MM.1S (cell line): ENCODE measurements around the gene KIAA0930.

Experiments
- EZH2 ChIP-seq: fragments of 300-600 bp; sonication (generic); optimal IDR thresholded peaks from 2 replicates; pipeline ENCODE3; 2017; ENCODE audit warnings: low read depth, mild to moderate bottlenecking, antibody characterized with exemption, low read length, mixed read lengths
- TF ChIP-seq, protein P1 (sequence below): fragments of 300-600 bp; sonication (generic); IDR thresholded peaks from 2 replicates; pipeline ENCODE4 v1.5.1; 2016; ENCODE audit warnings: antibody characterized with exemption, low read length, mixed read lengths

DNA sequence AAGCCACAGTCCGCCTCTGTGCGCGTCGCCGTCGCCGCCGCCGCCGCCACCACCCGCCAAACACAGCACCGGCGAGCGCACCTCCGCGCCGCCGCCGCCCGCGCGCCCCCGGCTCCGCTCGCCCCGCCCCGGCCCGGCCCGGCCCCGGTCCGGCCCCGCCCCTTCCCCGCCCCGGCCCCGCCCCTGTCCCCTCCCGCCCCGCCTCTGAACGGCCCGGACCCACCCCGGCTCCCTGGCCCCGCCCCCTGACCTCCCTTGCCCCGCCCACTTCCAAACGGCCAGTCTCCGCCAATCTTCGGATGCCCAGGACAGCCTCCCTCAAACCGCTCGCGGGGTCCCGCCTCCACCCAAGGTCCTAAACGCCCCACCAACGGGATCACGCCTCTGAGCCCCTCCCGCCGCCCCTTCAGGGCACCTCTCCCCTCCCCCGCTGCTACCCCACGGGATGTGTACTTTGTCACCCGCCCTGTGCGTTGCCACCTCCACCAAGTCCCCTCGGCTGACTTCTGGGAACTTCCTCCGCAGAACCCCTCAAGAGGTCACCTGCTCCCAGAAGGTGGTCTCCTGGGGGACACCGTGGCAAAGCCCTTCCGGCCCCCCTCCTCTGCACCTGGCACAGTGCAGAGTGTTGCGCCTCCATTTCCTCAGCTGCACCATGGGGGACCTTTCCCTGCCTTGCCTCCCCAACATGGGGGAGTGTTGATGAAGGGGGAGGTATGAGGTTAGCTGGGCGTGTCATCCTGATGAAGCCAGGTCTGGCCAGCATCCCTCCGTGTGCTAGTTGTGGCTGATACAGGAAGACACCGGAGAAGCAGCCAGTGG lies at the start of gene KIAA0930:
- TF ChIP-seq, protein P1, sequence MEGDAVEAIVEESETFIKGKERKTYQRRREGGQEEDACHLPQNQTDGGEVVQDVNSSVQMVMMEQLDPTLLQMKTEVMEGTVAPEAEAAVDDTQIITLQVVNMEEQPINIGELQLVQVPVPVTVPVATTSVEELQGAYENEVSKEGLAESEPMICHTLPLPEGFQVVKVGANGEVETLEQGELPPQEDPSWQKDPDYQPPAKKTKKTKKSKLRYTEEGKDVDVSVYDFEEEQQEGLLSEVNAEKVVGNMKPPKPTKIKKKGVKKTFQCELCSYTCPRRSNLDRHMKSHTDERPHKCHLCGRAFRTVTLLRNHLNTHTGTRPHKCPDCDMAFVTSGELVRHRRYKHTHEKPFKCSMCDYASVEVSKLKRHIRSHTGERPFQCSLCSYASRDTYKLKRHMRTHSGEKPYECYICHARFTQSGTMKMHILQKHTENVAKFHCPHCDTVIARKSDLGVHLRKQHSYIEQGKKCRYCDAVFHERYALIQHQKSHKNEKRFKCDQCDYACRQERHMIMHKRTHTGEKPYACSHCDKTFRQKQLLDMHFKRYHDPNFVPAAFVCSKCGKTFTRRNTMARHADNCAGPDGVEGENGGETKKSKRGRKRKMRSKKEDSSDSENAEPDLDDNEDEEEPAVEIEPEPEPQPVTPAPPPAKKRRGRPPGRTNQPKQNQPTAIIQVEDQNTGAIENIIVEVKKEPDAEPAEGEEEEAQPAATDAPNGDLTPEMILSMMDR, result no peak
- TF ChIP-seq EZH2, result no peak
